AG04450 (cell line): Measurements from ENCODE around the gene SMC5. TPM values are rescaled to one million over a fixed set of nuclear protein-coding genes. Genes with fewer than 3 reads are reported as not detected.

Experiments used
- CTCF ChIA-PET: fragments of 300-600, 350-600 bp; formaldehyde crosslinking; extraction: SDS; loops from one replicate; lab custom pipeline; 2022; ENCODE audit warnings: antibody characterized with exemption, inconsistent platforms; lab: Charles Lee
- POLR2A ChIA-PET: fragments of 350-600 bp; formaldehyde crosslinking; extraction: SDS; loops from one replicate; lab custom pipeline; 2021; ENCODE audit warnings: antibody characterized with exemption, inconsistent platforms; lab: Yijun Ruan, JAX
- DNase-seq: peaks from one replicate; pipeline ENCODE4 v3.0.0-alpha.2; 2011; ENCODE audit warnings: low read depth, low spot score
- H3K27ac ChIP-seq: one replicate; pipeline ENCODE4 v1.5.1; 2012; ENCODE audit warnings: low read depth, low read length, control low read depth
- H3K27me3 ChIP-seq: one replicate; pipeline ENCODE4 v1.6.0; 2012; ENCODE audit warnings: low read length; ENCODE audit not compliant: control insufficient read depth, insufficient read depth
- H3K4me3 ChIP-seq: 2 replicates; pipeline ENCODE4 v1.5.1; 2011; ENCODE audit warnings: mild to moderate bottlenecking, low read depth, low read length, control low read depth
- H3K9me3 ChIP-seq: 2 replicates; pipeline ENCODE4 v1.5.1; 2012; ENCODE audit warnings: low read length; ENCODE audit not compliant: control insufficient read depth, insufficient read depth
- polyA plus RNA-seq: library from polyadenylated mRNA; depleted of rRNA; stranded (reverse); fragments of >200 nt; gene quantifications from 2 replicates; pipeline ENCODE4 v1.2.3, GENCODE V29; 2011
- TF ChIP-seq, protein P1 (sequence below): IDR thresholded peaks from 2 replicates; pipeline ENCODE4 v1.5.1; 2011; ENCODE audit warnings: low read depth, low read length, control low read depth, inconsistent platforms

SMC5 gene
- polyA plus RNA-seq, 1 experiment, result 29.1 TPM

DNA sequence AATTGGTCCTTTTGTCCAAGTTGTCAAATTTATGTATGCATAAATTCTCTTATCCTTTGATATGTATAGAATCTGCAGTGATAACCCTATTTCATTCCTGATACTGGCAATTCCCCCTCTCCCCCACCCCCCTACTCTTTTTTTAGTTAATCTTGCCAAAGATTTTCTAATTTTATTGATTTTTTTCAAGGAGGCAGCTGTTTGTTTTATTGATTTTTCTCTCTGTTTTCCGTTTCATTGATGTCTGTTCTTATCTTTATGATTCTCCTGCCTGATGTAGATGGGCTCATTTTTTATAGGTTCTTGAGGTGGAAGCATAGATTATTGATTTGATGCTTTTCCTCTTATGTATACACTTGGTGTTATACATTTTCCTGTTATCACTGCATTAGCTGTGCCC lies 34.4 kb downstream of the SMC5 start:
- ChIA-PET CTCF (interaction anchor here (0.6 to 1.0 kb wide), 2 partner anchors 13 to 309 kb away, joined by 3 read pairs; no protein-coding TSS in a partner anchor), POLR2A (no interaction called here)
- DNase-seq, result no peak
- Histone ChIP-seq H3K4me3 (no peak overlapping the region), H3K27ac (no peak overlapping the region), H3K9me3 (no peaks in the 10 kb centered on the region), H3K27me3 (no peaks in the 10 kb centered on the region)
- TF ChIP-seq, protein P1, sequence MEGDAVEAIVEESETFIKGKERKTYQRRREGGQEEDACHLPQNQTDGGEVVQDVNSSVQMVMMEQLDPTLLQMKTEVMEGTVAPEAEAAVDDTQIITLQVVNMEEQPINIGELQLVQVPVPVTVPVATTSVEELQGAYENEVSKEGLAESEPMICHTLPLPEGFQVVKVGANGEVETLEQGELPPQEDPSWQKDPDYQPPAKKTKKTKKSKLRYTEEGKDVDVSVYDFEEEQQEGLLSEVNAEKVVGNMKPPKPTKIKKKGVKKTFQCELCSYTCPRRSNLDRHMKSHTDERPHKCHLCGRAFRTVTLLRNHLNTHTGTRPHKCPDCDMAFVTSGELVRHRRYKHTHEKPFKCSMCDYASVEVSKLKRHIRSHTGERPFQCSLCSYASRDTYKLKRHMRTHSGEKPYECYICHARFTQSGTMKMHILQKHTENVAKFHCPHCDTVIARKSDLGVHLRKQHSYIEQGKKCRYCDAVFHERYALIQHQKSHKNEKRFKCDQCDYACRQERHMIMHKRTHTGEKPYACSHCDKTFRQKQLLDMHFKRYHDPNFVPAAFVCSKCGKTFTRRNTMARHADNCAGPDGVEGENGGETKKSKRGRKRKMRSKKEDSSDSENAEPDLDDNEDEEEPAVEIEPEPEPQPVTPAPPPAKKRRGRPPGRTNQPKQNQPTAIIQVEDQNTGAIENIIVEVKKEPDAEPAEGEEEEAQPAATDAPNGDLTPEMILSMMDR, result no peak

- Histone ChIP-seq H3K27ac (no peak overlapping the region), H3K4me3 (no peak overlapping the region), H3K9me3 (no peaks in the 10 kb centered on the region), H3K27me3 (no peaks in the 10 kb centered on the region)
- ChIA-PET CTCF (no interaction called here), POLR2A (interaction anchor here (0.7 kb wide), 2 partner anchors 124 to 255 kb away, joined by 3 to 5 read pairs; no protein-coding TSS in a partner anchor)
- TF ChIP-seq, protein P1, result no peak
- no peak for DNase-seq
Measured at GRCh38 chr9:70297141-70297540, 38.4 kb downstream of the SMC5 start.

GRCh38 chr9:70298245-70298771 lies 39.5 kb downstream of the SMC5 start:
- TF ChIP-seq, protein P1, result no peak
- CTCF ChIA-PET, result interaction anchor here (2.3 kb wide), 1 partner anchor 304 kb away, joined by 8 read pairs; no protein-coding TSS in a partner anchor
- no peak for DNase-seq
- Histone ChIP-seq H3K9me3 (no peaks in the 10 kb centered on the region), H3K27ac (no peak overlapping the region), H3K4me3 (no peak overlapping the region), H3K27me3 (no peaks in the 10 kb centered on the region)
- POLR2A ChIA-PET, result no interaction called here

- POLR2A ChIA-PET, result no interaction called here
Measured at GRCh38 chr9:70303268-70303667, 44.5 kb downstream of the SMC5 start.

DNA sequence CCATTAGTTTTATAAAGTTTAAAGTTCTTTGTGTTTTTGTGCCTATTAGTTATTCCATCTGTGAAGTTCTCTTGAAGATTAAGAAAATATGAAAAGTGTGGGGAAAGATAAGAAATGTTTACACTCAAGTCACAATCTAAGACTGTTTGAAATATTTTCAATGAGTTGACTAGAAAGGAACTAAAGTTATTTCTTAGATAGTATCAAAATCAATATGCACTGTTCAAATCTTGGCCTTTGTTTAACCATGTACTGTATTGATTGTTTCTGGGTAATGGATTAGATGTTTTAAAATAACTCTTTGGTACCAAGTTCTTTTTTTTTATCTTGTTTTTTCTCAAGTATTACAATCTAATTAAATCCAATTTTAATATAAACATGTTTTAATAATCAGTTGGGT lies 46.0 kb downstream of the SMC5 start:
- Histone ChIP-seq H3K4me3 (no peak overlapping the region), H3K9me3 (peaks cover 5% of the 10 kb centered on the region), H3K27ac (no peak overlapping the region), H3K27me3 (no peaks in the 10 kb centered on the region)
- POLR2A ChIA-PET, result no interaction called here
- CTCF ChIA-PET, result no interaction called here
- DNase-seq, result no peak
- TF ChIP-seq, protein P1, result no peak

More at GRCh38 chr9:70303268-70303667, 44.5 kb downstream of the SMC5 start:
- no peak overlapping the region for H3K27ac ChIP-seq
- no peak overlapping the region for H3K4me3 ChIP-seq
- H3K9me3 ChIP-seq, result peaks cover 3% of the 10 kb centered on the region; the same call in 1 of the 2 replicates
- CTCF ChIA-PET, result no interaction called here
- no peaks in the 10 kb centered on the region for H3K27me3 ChIP-seq
- TF ChIP-seq, protein P1, result no peak
- no peak for DNase-seq
